Trophoblast cell (in vitro differentiated cells and primary cell): Measurements from ENCODE around the gene PCAT6.

Experiments used
- DNase-seq, 2 donors: peaks; one replicate each; pipeline ENCODE4 v3.0.0-alpha.2; 2016
- H2AFZ ChIP-seq: 2 replicates; pipeline ENCODE4 v1.6.1; 2013; ENCODE audit warnings: low read length, moderate library complexity, mild to moderate bottlenecking; ENCODE audit not compliant: insufficient read depth, poor library complexity
- H2AK5ac ChIP-seq: 2 replicates; pipeline ENCODE4 v1.6.1; 2013; ENCODE audit warnings: mild to moderate bottlenecking, low read length
- H2BK120ac ChIP-seq: 2 replicates; pipeline ENCODE4 v1.6.1; 2013; ENCODE audit warnings: low read length, mild to moderate bottlenecking, moderate library complexity; ENCODE audit not compliant: insufficient read depth, poor library complexity
- H2BK12ac ChIP-seq: 2 replicates; pipeline ENCODE4 v1.6.1; 2013; ENCODE audit warnings: mild to moderate bottlenecking, low read length, moderate library complexity
- H2BK5ac ChIP-seq: 2 replicates; pipeline ENCODE4 v1.6.1; 2013; ENCODE audit warnings: low read length, low read depth, moderate library complexity, mild to moderate bottlenecking; ENCODE audit not compliant: poor library complexity
- H3K14ac ChIP-seq: 2 replicates; pipeline ENCODE4 v1.6.1; 2013; ENCODE audit warnings: mild to moderate bottlenecking, low read length
- H3K18ac ChIP-seq: 2 replicates; pipeline ENCODE4 v1.6.1; 2013; ENCODE audit warnings: mild to moderate bottlenecking, low read length
- H3K23ac ChIP-seq: 2 replicates; pipeline ENCODE4 v1.6.1; 2013; ENCODE audit warnings: low read length
- H3K27ac ChIP-seq: 2 replicates; pipeline ENCODE4 v1.5.1; 2013; ENCODE audit warnings: low read depth, mild to moderate bottlenecking, inconsistent platforms, low read length, moderate library complexity
- H3K27me3 ChIP-seq: 2 replicates; pipeline ENCODE4 v1.6.1; 2013; ENCODE audit warnings: inconsistent platforms, mild to moderate bottlenecking, low read length, moderate library complexity; ENCODE audit not compliant: insufficient read depth
- H3K36me3 ChIP-seq, 2 experiments: 1 replicate in 1 of 2; 2 replicates in 1 of 2; pipeline ENCODE4 v1.6.1; 2013; ENCODE audit warnings: low read length in 2 of 2, mild to moderate bottlenecking in 2 of 2, moderate library complexity in 1 of 2; ENCODE audit not compliant: insufficient read depth in 2 of 2, control insufficient read depth in 1 of 2
- H3K4ac ChIP-seq: 2 replicates; pipeline ENCODE4 v1.6.1; 2013; ENCODE audit warnings: low read depth, mild to moderate bottlenecking, low read length, moderate library complexity
- H3K4me1 ChIP-seq, 2 experiments: 1 replicate in 1 of 2; 2 replicates in 1 of 2; pipeline ENCODE4 v1.6.1; 2013; ENCODE audit warnings: low read length in 2 of 2, mild to moderate bottlenecking in 2 of 2, moderate library complexity in 1 of 2; ENCODE audit not compliant: insufficient read depth in 2 of 2, control insufficient read depth in 1 of 2
- H3K4me2 ChIP-seq: 2 replicates; pipeline ENCODE4 v1.6.1; 2013; ENCODE audit warnings: inconsistent platforms, mild to moderate bottlenecking, low read length, moderate library complexity
- H3K4me3 ChIP-seq: 2 replicates; pipeline ENCODE4 v1.5.1; 2013; ENCODE audit warnings: mild to moderate bottlenecking, low read depth, low read length, inconsistent platforms
- H3K79me1 ChIP-seq: one replicate; pipeline ENCODE4 v1.6.1; 2013; ENCODE audit warnings: low read length
- H3K79me2 ChIP-seq: 2 replicates; pipeline ENCODE4 v1.6.1; 2013; ENCODE audit warnings: low read length, mild to moderate bottlenecking; ENCODE audit not compliant: control insufficient read depth, insufficient read depth, poor library complexity
- H3K9ac ChIP-seq: 2 replicates; pipeline ENCODE4 v1.6.1; 2013; ENCODE audit warnings: mild to moderate bottlenecking, low read length
- H3K9me3 ChIP-seq: 2 replicates; pipeline ENCODE4 v1.6.1; 2013; ENCODE audit warnings: low read depth, mild to moderate bottlenecking, control low read depth, inconsistent platforms, low read length; ENCODE audit not compliant: insufficient read depth
- H4K12ac ChIP-seq: 2 replicates; pipeline ENCODE4 v1.6.1; 2013; ENCODE audit warnings: low read depth, mild to moderate bottlenecking, low read length, moderate library complexity
- H4K8ac ChIP-seq: 2 replicates; pipeline ENCODE4 v1.6.1; 2013; ENCODE audit warnings: low read depth, mild to moderate bottlenecking, low read length, moderate library complexity
- H4K91ac ChIP-seq: one replicate; pipeline ENCODE4 v1.6.1; 2013; ENCODE audit warnings: low read depth, mild to moderate bottlenecking, low read length, moderate library complexity
- WGBS: extraction: QIAGEN DNeasy Blood & Tissue Kit; methylation state at CpG from one replicate; pipeline ENCODE4 v1.1.7; 2013; ENCODE audit warnings: missing lambda C conversion rate; ENCODE audit not compliant: insufficient read length, insufficient coverage; ENCODE audit errors: extremely low coverage; 5-methylcytosine and 5-hydroxymethylcytosine counted together

The PCAT6 gene

DNA sequence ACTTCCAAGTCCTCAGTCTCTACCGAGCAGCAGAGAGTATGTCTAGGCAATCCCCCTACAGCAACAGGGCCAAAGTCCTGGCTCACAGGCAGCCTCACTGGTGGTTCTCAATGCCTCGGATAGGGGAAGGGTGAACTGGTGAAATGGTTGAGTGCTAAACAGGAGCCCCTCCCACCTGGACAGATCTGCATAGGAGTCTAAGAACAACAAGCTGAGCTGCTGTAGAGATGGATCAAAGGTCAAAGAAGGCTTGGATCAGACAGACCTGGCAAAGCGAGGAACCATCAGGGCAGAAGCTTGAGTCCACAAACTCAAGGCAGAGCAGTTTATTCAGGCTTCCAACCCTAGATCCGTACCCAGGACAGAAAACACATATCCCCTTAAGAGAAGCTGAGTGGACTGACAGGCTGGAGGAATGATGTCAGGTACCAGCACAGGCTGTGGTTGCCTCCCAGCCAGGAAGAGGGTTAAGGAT is 46.4 kb downstream of the PCAT6 start:
- Histone ChIP-seq H3K27me3 (no peaks in the 10 kb centered on the region), H3K23ac (no peak overlapping the region)
- no CpG with 5 or more reads among the region's 4 CpGs for WGBS

DNA sequence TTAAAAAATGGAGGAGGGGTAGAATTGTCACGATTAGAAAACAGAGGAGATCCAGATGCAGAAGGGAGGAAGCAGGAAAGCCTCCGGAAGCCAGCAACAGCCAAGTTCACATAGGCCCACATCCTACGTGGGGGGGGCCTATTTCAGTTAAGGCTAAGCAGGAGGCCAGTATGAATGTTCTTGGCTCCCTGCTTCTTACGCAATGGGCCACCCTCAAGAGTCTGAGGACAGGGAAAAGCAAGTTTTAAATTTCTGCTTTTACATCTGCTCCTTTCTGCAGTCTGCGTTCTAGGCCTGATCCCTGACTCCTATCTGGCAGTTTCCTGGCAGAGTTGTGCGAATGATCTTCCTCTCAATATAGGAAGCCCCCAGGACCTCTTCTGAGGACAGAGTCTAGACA is 47.6 kb downstream of the PCAT6 start:
- Histone ChIP-seq H3K14ac (no peak overlapping the region), H3K4ac (no peak overlapping the region), H3K36me3 (peaks cover 30 to 40% of the 10 kb centered on the region in 2 experiments), H4K8ac (no peak overlapping the region), H2BK120ac (no peak overlapping the region), H3K4me3 (no peak overlapping the region), H3K27me3 (no peaks in the 10 kb centered on the region), H4K12ac (no peak overlapping the region), H3K79me2 (peaks cover 8% of the 10 kb centered on the region), H3K9me3 (no peaks in the 10 kb centered on the region), H3K27ac (no peak overlapping the region), H2AK5ac (no peak overlapping the region), H3K4me1 (peaks cover 8 to 12% of the 10 kb centered on the region in 2 experiments), H4K91ac (no peak overlapping the region), H2AFZ (no peak overlapping the region), H3K18ac (no peak overlapping the region), H3K4me2 (no peak overlapping the region), H2BK12ac (no peak overlapping the region), H3K79me1 (peaks cover 8% of the 10 kb centered on the region), H3K23ac (no peak overlapping the region), H2BK5ac (no peak overlapping the region), H3K9ac (no peak overlapping the region)
- WGBS = no CpG with 5 or more reads among the region's 6 CpGs
- DNase-seq = peak in 1 of 2 donors; percentile 28

More for the DNA sequence above, 46.4 kb downstream of the PCAT6 start:
- Histone ChIP-seq H3K27ac (no peak overlapping the region), H3K79me1 (peaks cover 8% of the 10 kb centered on the region), H2AFZ (no peak overlapping the region), H2BK5ac (no peak overlapping the region), H3K4me3 (no peak overlapping the region), H3K18ac (no peak overlapping the region), H4K12ac (no peak overlapping the region), H3K4me1 (peaks cover 8 to 12% of the 10 kb centered on the region in 2 experiments), H4K91ac (no peak overlapping the region), H3K14ac (no peak overlapping the region), H3K4ac (no peak overlapping the region), H3K79me2 (peaks cover 8% of the 10 kb centered on the region), H3K9me3 (no peaks in the 10 kb centered on the region), H2AK5ac (no peak overlapping the region), H2BK12ac (no peak overlapping the region), H3K4me2 (no peak overlapping the region), H4K8ac (no peak overlapping the region), H2BK120ac (no peak overlapping the region), H3K36me3 (peaks cover 37 to 48% of the 10 kb centered on the region in 2 experiments), H3K9ac (no peak overlapping the region)
- peak in 1 of 2 donors; percentile 21 for DNase-seq

DNA sequence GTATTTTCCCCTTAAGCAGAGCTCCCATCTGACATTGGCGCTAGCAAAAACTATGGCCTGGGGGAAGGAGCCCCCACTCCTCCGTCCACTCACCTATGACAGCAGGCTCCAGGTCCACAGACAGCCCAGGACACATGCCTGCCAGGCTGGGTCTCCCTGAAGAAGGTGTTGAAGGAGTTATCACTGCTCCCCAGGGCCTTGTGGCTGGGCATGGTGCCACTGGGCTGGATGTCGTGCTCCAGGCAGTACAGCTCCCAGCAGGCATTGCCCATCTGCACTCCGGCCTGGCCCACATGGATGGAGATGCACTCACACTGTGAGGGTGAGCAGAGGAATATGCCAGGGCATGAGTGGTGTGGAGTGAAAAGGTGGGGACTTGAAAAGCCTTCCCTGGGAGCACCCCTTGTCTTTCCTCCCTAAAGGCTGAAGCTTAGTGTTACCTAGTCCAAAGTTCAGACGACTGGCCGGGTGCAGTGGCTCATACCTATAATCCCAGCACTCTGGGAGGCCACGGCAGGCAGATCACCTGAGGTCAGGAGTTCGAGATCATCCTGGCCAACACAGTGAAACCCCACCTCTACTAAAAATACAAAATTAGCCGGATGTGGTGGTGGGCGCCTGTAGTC is 48.1 kb downstream of the PCAT6 start:
- H4K91ac ChIP-seq = no peak overlapping the region
- no peak overlapping the region for H4K8ac ChIP-seq
- H2BK5ac ChIP-seq = no peak overlapping the region
- H3K4me2 ChIP-seq = no peak overlapping the region
- no peak overlapping the region for H3K27ac ChIP-seq
- no peak overlapping the region for H3K23ac ChIP-seq
- H2BK12ac ChIP-seq = no peak overlapping the region
- H2BK120ac ChIP-seq = no peak overlapping the region
- peaks cover 8 to 12% of the 10 kb centered on the region in 2 experiments for H3K4me1 ChIP-seq
- DNase-seq = no peak
- H3K14ac ChIP-seq = no peak overlapping the region
- no peak overlapping the region for H3K18ac ChIP-seq
- H3K4me3 ChIP-seq = peak overlapping the region; percentile 6
- H2AFZ ChIP-seq = no peak overlapping the region
- H3K9me3 ChIP-seq = no peaks in the 10 kb centered on the region
- no peak overlapping the region for H2AK5ac ChIP-seq
- peaks cover 30 to 40% of the 10 kb centered on the region in 2 experiments for H3K36me3 ChIP-seq
- WGBS = no CpG with 5 or more reads among the region's 10 CpGs
- H3K79me2 ChIP-seq = peaks cover 8% of the 10 kb centered on the region
- H3K79me1 ChIP-seq = peaks cover 8% of the 10 kb centered on the region
- H3K9ac ChIP-seq = no peak overlapping the region
- no peaks in the 10 kb centered on the region for H3K27me3 ChIP-seq
- H3K4ac ChIP-seq = peak overlapping the region; percentile 1
- no peak overlapping the region for H4K12ac ChIP-seq

DNA sequence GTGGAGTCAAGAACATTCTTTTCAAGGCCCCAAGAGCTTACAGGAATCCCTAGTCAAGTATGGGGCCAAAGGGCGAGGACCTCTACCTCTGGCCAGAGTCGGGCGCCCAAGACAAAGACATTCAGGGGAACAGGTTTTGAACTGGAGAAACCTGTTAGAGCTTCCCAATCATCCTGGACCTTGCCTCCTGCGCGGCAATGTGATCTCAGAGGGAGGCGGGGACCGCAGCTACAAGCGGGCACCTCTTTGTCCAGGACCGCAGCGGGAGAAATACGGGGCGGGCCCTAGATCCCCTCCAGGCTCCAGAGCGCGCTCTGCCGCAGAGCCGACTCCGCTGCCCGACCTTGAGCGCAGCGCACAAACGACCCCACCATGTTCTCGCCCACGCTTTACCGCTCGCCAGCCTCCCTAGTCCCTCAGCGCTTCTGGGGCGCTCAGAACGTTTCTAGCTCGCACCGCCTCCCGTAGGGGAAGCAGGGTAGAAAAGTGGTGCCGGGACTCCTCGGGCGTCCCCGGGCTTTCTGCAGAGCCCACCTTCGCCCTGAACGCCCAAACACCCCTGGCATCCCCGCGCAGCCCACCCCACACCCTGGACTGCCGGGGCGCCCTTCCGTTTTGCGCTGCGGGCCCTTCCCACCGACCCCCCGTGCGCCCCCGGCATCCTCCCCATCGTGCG is 50.1 kb downstream of the PCAT6 start:
- Histone ChIP-seq H2BK12ac (peak overlapping the region; percentile 51), H3K79me1 (peaks cover 8% of the 10 kb centered on the region), H3K4ac (peak overlapping the region; percentile 75), H3K14ac (peak overlapping the region; percentile 96), H4K12ac (peak overlapping the region; percentile 91), H3K27me3 (no peaks in the 10 kb centered on the region), H2AFZ (peak overlapping the region; percentile 90), H3K9me3 (no peaks in the 10 kb centered on the region), H2AK5ac (peak overlapping the region; percentile 81), H4K91ac (peak overlapping the region; percentile 94), H3K18ac (peak overlapping the region; percentile 74), H2BK5ac (peak overlapping the region; percentile 91), H3K9ac (peak overlapping the region; percentile 59), H3K4me2 (peak overlapping the region; percentile 65), H3K23ac (no peak overlapping the region), H3K27ac (peak overlapping the region; percentile 89), H3K4me3 (peak overlapping the region; percentile 84), H3K4me1 (peaks cover 8 to 12% of the 10 kb centered on the region in 2 experiments), H4K8ac (peak overlapping the region; percentile 89), H2BK120ac (peak overlapping the region; percentile 70), H3K79me2 (peaks cover 8% of the 10 kb centered on the region), H3K36me3 (peaks cover 21 to 27% of the 10 kb centered on the region in 2 experiments)
- DNase-seq = peak; percentile 96 to 98
- no CpG with 5 or more reads among the region's 50 CpGs for WGBS
